ENCODE results near the gene PRSS3. TPM values are rescaled to one million over a fixed set of nuclear protein-coding genes. Genes with fewer than 3 reads are reported as not detected.

The PRSS3 gene
- total and polyA plus RNA-seq, 9 of the 15 experiments (the other 6 are each of a cell fraction or from before 2014, with no cell fraction given) = 0.35 to 0.42 TPM; not detected in 7

DNA sequence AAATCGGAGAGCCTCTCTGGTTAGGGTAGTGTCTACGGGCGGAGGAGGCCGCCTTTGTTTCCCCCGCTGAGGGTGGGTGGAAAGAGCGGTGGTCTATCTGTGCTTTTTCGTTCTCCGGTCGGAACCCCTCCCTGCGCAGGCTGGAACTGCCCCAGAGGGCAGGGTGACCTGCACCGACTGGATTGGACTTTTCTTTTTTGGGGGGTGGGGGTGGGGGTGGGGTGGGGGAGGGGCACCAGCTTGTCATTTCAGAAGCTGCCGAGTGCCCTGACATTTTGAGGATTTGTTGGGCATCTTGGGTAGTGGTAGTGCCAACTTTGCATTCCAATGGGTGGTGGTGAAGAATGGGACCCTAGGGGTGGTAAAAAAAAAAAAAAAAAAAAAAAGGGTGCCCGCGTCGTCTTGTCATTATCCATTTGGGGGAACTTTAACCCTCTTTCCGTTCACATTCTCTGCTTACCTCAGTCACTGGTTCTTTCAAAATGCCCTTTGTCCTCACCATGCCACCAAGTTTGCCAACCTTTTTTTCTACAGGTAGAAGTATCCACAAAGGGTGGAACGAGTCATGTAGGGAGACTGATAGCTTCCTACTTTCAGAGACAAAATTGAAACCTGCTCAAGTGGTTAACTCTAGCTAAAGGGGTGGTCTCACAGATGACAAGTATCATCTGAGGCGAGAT is 22.9 kb downstream of the PRSS3 start (continued):
- TF ChIP-seq, protein P1, sequence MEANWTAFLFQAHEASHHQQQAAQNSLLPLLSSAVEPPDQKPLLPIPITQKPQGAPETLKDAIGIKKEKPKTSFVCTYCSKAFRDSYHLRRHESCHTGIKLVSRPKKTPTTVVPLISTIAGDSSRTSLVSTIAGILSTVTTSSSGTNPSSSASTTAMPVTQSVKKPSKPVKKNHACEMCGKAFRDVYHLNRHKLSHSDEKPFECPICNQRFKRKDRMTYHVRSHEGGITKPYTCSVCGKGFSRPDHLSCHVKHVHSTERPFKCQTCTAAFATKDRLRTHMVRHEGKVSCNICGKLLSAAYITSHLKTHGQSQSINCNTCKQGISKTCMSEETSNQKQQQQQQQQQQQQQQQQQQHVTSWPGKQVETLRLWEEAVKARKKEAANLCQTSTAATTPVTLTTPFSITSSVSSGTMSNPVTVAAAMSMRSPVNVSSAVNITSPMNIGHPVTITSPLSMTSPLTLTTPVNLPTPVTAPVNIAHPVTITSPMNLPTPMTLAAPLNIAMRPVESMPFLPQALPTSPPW (CRISPR knock-in tag; IDR thresholded peaks at IDR 0.05) = 0 out of 2 replicates have a peak, but pooled peaks have one; percentile 31
- TF ChIP-seq HNRNPUL1 (IDR thresholded peaks at IDR 0.05; ENCODE audit: low read length) = no peak
- no peak for TF ChIP-seq ZFP36 (IDR thresholded peaks at IDR 0.05; ENCODE audit: low read depth, low read length, partially characterized antibody)
- TF ChIP-seq PCBP2 (IDR thresholded peaks at IDR 0.05; ENCODE audit: low read depth, low read length, poor library complexity, severe bottlenecking) = no peak
- peak; percentile 2 for TF ChIP-seq TAF1 (IDR thresholded peaks at IDR 0.05; ENCODE audit: control insufficient read depth, extremely low read depth, insufficient read depth, low read length, severe bottlenecking)
- peak; percentile 38 for TF ChIP-seq MEIS2 (IDR thresholded peaks at IDR 0.05; ENCODE audit: partially characterized antibody)
- no peak for TF ChIP-seq ZKSCAN8 (CRISPR knock-in tag; IDR thresholded peaks at IDR 0.05)
- TF ChIP-seq, protein P2, sequence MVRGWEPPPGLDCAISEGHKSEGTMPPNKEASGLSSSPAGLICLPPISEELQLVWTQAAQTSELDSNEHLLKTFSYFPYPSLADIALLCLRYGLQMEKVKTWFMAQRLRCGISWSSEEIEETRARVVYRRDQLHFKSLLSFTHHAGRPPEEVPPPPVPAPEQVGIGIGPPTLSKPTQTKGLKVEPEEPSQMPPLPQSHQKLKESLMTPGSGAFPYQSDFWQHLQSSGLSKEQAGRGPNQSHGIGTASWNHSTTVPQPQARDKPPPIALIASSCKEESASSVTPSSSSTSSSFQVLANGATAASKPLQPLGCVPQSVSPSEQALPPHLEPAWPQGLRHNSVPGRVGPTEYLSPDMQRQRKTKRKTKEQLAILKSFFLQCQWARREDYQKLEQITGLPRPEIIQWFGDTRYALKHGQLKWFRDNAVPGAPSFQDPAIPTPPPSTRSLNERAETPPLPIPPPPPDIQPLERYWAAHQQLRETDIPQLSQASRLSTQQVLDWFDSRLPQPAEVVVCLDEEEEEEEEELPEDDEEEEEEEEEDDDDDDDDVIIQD (CRISPR knock-in tag; IDR thresholded peaks at IDR 0.05) = no peak
- TF ChIP-seq LCOR (CRISPR knock-in tag; IDR thresholded peaks at IDR 0.05) = no peak
